A549 (cell line): Measurements from ENCODE around the gene SYTL1.

Source experiments
- CBX8 ChIP-seq: fragments of 200-600 bp; sonication (generic); IDR thresholded peaks from 2 replicates; pipeline ENCODE4 v1.6.1; 2016
- CTCF ChIP-seq: fragments of >200 bp; sonication (Bioruptor Twin); formaldehyde crosslinking; IDR thresholded peaks from 3 replicates; pipeline ENCODE4 v1.5.1; 2016
- JUN ChIP-seq, 2 experiments: fragments of >200 bp; sonication (Bioruptor Twin); formaldehyde crosslinking; IDR thresholded peaks; 2 replicates in 1 of 2; 3 replicates in 1 of 2; pipeline ENCODE4 v1.6.1; 2016 to 2017
- NR3C1 ChIP-seq: fragments of >200 bp; sonication (Bioruptor Twin); formaldehyde crosslinking; IDR thresholded peaks from 3 replicates; pipeline ENCODE4 v1.6.1; 2017
- POLR2A ChIP-seq: IDR thresholded peaks from 2 replicates; pipeline ENCODE4 v1.6.1; 2012; ENCODE audit warnings: mild to moderate bottlenecking, low read length
- RCOR1 ChIP-seq: fragments of 150-350 bp; IDR thresholded peaks from 2 replicates; pipeline ENCODE4 v1.6.1; 2014; ENCODE audit warnings: antibody characterized with exemption, low read length, low read depth
- SREBF2 ChIP-seq: fragments of 450-650 bp; IDR thresholded peaks from 2 replicates; pipeline ENCODE4 v1.6.1; 2014; ENCODE audit warnings: mild to moderate bottlenecking, moderate library complexity
- TF ChIP-seq, protein P1 (sequence below): fragments of >200 bp; sonication (Bioruptor Twin); formaldehyde crosslinking; IDR thresholded peaks from 2 replicates; pipeline ENCODE4 v1.6.1; 2016
- TF ChIP-seq, protein P2 (sequence below): fragments of 200-600 bp; sonication (generic); IDR thresholded peaks from 2 replicates; pipeline ENCODE4 v1.6.1; 2016; ENCODE audit warnings: antibody characterized with exemption, mild to moderate bottlenecking, moderate library complexity

DNA sequence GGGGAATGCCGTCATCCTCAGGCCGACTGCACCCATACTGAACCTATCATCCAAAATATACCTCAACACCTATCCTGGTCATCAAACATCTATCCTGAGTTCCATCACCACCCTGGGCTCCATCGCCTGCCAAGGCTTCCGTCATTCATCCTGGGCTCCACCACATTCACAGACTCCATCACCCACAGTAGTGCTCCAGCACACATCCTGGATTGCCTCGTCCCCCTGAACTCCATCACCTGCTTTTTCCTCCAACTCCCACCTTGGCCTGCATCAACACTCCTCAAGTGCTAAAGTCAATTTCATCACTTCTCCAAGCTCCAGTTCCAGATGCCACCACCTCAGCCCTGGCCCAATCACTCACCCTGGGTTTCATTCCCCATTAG lies 17.1 kb downstream of the SYTL1 start:
- no peak for TF ChIP-seq POLR2A
- no peak for TF ChIP-seq RCOR1
- TF ChIP-seq CTCF: no peak
- TF ChIP-seq, protein P1, sequence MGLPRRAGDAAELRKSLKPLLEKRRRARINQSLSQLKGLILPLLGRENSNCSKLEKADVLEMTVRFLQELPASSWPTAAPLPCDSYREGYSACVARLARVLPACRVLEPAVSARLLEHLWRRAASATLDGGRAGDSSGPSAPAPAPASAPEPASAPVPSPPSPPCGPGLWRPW: no peak
- TF ChIP-seq, protein P2, sequence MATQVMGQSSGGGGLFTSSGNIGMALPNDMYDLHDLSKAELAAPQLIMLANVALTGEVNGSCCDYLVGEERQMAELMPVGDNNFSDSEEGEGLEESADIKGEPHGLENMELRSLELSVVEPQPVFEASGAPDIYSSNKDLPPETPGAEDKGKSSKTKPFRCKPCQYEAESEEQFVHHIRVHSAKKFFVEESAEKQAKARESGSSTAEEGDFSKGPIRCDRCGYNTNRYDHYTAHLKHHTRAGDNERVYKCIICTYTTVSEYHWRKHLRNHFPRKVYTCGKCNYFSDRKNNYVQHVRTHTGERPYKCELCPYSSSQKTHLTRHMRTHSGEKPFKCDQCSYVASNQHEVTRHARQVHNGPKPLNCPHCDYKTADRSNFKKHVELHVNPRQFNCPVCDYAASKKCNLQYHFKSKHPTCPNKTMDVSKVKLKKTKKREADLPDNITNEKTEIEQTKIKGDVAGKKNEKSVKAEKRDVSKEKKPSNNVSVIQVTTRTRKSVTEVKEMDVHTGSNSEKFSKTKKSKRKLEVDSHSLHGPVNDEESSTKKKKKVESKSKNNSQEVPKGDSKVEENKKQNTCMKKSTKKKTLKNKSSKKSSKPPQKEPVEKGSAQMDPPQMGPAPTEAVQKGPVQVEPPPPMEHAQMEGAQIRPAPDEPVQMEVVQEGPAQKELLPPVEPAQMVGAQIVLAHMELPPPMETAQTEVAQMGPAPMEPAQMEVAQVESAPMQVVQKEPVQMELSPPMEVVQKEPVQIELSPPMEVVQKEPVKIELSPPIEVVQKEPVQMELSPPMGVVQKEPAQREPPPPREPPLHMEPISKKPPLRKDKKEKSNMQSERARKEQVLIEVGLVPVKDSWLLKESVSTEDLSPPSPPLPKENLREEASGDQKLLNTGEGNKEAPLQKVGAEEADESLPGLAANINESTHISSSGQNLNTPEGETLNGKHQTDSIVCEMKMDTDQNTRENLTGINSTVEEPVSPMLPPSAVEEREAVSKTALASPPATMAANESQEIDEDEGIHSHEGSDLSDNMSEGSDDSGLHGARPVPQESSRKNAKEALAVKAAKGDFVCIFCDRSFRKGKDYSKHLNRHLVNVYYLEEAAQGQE: no peak
- TF ChIP-seq SREBF2: no peak
- TF ChIP-seq CBX8: no peak
- TF ChIP-seq NR3C1: no peak
- TF ChIP-seq JUN (IDR thresholded peaks at IDR 0.05): no peak
